Suprapubic skin (tissue), 4 donors: ENCODE results near the gene MAP6. TPM values are rescaled to one million over a fixed set of nuclear protein-coding genes. Genes with fewer than 3 reads are reported as not detected.

Experiments used
- DNase-seq, 2 donors: peaks; one replicate each; pipeline ENCODE4 v3.0.0-alpha.2; 2019; ENCODE audit warnings: low spot score in 2 of 2
- H3K27ac ChIP-seq: fragments of 200-600 bp; sonication (generic); one replicate; pipeline ENCODE4 v1.5.1; 2019
- H3K27me3 ChIP-seq: fragments of 200-600 bp; sonication (generic); one replicate; pipeline ENCODE4 v1.5.1; 2019
- H3K36me3 ChIP-seq: fragments of 200-600 bp; sonication (generic); one replicate; pipeline ENCODE4 v1.5.1; 2019
- H3K4me1 ChIP-seq: fragments of 200-600 bp; sonication (generic); one replicate; pipeline ENCODE4 v1.5.1; 2019
- H3K4me3 ChIP-seq: fragments of 200-600 bp; sonication (generic); one replicate; pipeline ENCODE4 v1.5.1; 2019; ENCODE audit warnings: mild to moderate bottlenecking
- H3K9me3 ChIP-seq: fragments of 200-600 bp; sonication (generic); one replicate; pipeline ENCODE4 v1.5.1; 2019
- EP300 ChIP-seq: sonication (generic); formaldehyde crosslinking; IDR thresholded peaks from one replicate; pipeline ENCODE4 v1.6.1; 2017; ENCODE audit warnings: antibody characterized with exemption
- POLR2A ChIP-seq, 2 donors: fragments of 450-650 bp; IDR thresholded peaks; one replicate each; pipeline ENCODE4 v1.6.1; 2017; ENCODE audit warnings: antibody characterized with exemption in 2 of 2, mild to moderate bottlenecking in 2 of 2, moderate library complexity in 2 of 2
- POLR2AphosphoS5 ChIP-seq, 3 donors: sonication (generic); formaldehyde crosslinking; IDR thresholded peaks; one replicate each; pipeline ENCODE4 v1.6.1; 2017; ENCODE audit warnings: antibody characterized with exemption in 3 of 3
- WGBS: methylation state at CpG from one replicate; pipeline ENCODE4 v1.1.5; 2018; 5-methylcytosine and 5-hydroxymethylcytosine counted together
- total RNA-seq, 4 donors: library from RNA; depleted of rRNA; stranded (reverse); fragments of >200 nt; gene quantifications; one replicate each; pipeline ENCODE4 v1.1.0, GENCODE V29; 2016
- TF ChIP-seq, protein P1 (sequence below), 2 donors: fragments of 200-600 bp in 1 of 2; fragments of 450-650 bp in 1 of 2; sonication (generic) in 1 of 2; IDR thresholded peaks; one replicate each; pipeline ENCODE4 v1.5.1; 2016 to 2019; ENCODE audit warnings: antibody characterized with exemption in 2 of 2, mild to moderate bottlenecking in 1 of 2, moderate library complexity in 1 of 2

Gene MAP6
- total RNA-seq, 4 donors from 2014 or later, result 2.7 to 11.0 (median 4.6) TPM

DNA sequence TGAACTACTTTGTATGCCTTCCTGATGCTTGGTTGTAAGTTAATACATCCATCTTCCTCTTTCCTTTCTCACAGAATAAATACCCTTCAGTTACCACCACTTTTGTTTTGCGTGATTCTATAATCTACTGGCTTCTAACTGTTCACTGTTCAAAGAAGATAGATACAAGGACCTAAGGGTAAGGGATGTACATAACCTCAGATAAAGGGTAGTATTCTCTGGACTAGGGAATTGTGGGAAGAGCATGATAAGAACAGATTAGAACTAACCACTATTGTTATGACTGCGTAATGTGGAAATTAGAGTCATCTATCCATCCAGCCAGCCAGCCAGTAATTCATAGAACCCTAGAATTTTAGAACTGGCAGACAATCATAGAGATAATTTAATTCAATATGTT is 36.4 kb downstream of the MAP6 start:
- no peak overlapping the region for H3K4me3 ChIP-seq
- WGBS, result 95% methylated on average over 2 of the region's 2 CpGs

DNA sequence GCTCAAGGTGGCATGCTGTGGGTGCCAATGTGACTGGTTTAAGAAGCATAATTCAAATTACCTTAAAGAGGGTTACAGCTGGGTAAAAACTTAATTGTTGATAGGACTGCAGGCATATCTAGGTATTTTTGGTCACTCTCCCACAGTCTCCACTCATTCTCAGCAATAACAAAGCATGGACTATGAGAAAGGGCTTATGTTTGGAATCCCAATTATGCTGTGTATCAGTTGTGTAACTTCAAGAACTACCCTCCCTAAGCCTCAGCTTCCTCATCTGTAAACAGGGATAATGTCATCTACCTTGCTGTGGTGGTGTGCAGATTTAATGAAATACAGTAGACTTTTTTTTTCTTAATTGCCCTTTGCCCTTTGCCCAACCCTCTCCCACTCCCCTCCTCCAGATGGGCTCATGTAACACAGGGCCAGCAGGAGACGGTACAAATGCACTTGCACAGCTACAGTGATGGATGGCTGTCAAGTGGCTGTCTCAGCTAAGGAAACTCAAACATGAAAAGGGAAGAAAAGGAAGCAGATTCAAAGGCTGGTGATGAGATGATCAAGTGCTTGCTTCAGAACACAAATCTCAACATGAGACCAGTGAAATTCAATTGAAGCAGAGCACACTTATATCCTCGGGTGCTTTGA is 37.6 kb downstream of the MAP6 start:
- Histone ChIP-seq H3K36me3 (no peaks in the 10 kb centered on the region), H3K27ac (no peak overlapping the region), H3K27me3 (no peaks in the 10 kb centered on the region), H3K4me1 (no peaks in the 10 kb centered on the region), H3K4me3 (no peak overlapping the region), H3K9me3 (no peaks in the 10 kb centered on the region)
- TF ChIP-seq EP300 (no peak), POLR2A (IDR thresholded peaks at IDR 0.05) (no peak), POLR2AphosphoS5 (IDR thresholded peaks at IDR 0.05) (no peak)
- TF ChIP-seq, protein P1, sequence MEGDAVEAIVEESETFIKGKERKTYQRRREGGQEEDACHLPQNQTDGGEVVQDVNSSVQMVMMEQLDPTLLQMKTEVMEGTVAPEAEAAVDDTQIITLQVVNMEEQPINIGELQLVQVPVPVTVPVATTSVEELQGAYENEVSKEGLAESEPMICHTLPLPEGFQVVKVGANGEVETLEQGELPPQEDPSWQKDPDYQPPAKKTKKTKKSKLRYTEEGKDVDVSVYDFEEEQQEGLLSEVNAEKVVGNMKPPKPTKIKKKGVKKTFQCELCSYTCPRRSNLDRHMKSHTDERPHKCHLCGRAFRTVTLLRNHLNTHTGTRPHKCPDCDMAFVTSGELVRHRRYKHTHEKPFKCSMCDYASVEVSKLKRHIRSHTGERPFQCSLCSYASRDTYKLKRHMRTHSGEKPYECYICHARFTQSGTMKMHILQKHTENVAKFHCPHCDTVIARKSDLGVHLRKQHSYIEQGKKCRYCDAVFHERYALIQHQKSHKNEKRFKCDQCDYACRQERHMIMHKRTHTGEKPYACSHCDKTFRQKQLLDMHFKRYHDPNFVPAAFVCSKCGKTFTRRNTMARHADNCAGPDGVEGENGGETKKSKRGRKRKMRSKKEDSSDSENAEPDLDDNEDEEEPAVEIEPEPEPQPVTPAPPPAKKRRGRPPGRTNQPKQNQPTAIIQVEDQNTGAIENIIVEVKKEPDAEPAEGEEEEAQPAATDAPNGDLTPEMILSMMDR (IDR thresholded peaks at IDR 0.05), result no peak
- no peak for DNase-seq
- 70% methylated on average over 2 of the region's 2 CpGs for WGBS

More for the DNA sequence above, 36.4 kb downstream of the MAP6 start:
- Histone ChIP-seq H3K36me3 (no peaks in the 10 kb centered on the region), H3K4me1 (no peaks in the 10 kb centered on the region), H3K9me3 (no peaks in the 10 kb centered on the region), H3K27me3 (no peaks in the 10 kb centered on the region), H3K27ac (no peak overlapping the region)
- DNase-seq, result no peak
- no peak for TF ChIP-seq POLR2A (IDR thresholded peaks at IDR 0.05)
- TF ChIP-seq EP300, result no peak
- TF ChIP-seq, protein P1 (IDR thresholded peaks at IDR 0.05), result no peak
- TF ChIP-seq POLR2AphosphoS5 (IDR thresholded peaks at IDR 0.05), result no peak

DNA sequence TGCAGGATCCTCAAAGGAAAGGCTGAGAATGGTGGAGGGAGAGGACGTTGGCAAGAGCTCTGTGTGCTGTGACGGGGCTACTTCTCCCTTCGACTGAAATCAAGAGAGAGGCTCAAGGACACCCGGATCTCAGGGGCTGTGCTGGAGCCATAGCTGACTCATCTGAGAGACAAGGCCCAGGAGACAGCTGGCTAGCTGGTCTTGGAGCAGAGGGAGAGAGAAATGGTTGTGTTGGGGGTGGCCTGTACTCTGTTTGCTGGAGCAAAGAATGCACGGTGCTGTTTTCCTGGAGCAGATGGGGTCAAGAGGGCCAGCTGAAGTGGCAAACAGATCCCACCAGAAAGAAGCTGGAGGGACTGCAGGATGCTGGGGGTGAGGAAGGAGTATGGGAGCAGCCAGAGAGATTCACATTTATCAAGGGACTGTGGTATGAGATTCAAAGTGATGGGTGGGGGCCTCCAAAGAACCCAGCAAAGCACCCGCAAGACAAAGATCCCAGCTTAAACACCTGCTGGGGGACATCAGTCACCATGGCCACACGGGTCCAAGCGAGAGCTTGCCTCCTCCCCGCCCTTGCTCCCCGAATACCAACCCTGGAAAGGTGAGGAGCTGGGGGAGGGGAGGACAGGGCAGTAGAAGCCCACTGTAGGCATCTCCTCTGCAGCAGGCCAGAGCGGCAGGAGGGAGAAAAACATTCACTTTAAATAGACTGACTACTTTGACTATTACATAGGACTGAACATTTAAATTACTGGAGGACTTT is 40.8 kb downstream of the MAP6 start:
- TF ChIP-seq POLR2AphosphoS5 (IDR thresholded peaks at IDR 0.05), result no peak
- TF ChIP-seq, protein P1 (IDR thresholded peaks at IDR 0.05), result no peak
- no peak for TF ChIP-seq POLR2A (IDR thresholded peaks at IDR 0.05)
- no peak for TF ChIP-seq EP300
- Histone ChIP-seq H3K4me1 (no peaks in the 10 kb centered on the region), H3K27ac (no peak overlapping the region), H3K36me3 (no peaks in the 10 kb centered on the region), H3K9me3 (no peaks in the 10 kb centered on the region), H3K27me3 (no peaks in the 10 kb centered on the region), H3K4me3 (no peak overlapping the region)
- no peak for DNase-seq
- WGBS, result 79% methylated on average over 11 of the region's 11 CpGs

DNA sequence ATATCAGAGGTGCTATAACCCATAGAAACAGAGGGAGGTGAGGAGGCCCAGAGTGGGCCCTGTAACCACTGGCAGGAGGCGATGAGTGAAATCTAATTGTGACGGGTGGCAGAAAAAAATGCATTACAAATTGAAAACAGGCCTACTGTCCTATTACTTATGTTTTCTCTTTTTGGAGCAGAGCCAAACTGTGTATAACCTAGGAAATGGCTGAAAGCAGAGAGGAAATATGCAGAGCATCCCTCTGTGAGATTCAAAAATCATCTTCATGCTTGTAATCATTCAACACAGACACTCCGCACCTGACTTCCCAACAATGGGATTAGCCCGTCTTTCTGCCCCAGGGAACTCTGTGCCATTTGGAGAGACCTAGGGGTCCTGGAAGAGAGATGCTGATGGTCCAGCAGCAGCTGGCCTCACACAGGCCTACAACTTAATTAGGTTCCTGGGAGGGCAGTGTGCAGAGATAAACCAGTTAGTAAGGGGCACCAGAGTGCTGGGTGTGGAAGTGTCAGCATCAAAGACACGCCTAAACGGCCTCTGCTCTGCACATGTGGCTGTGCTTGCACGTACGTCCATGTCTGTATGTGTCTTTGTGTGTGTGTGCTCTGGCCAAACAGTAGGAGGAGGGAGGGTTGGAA is 41.8 kb downstream of the MAP6 start:
- TF ChIP-seq, protein P1 (IDR thresholded peaks at IDR 0.05), result no peak
- TF ChIP-seq POLR2AphosphoS5 (IDR thresholded peaks at IDR 0.05) (no peak), POLR2A (IDR thresholded peaks at IDR 0.05) (no peak), EP300 (no peak)
- Histone ChIP-seq H3K27me3 (no peaks in the 10 kb centered on the region), H3K4me3 (no peak overlapping the region), H3K9me3 (no peaks in the 10 kb centered on the region), H3K36me3 (no peaks in the 10 kb centered on the region), H3K4me1 (no peaks in the 10 kb centered on the region), H3K27ac (no peak overlapping the region)
- 94% methylated on average over 8 of the region's 8 CpGs for WGBS
- no peak for DNase-seq
